ENCODE measurements around the gene CTCF. TPM values are rescaled to one million over a fixed set of nuclear protein-coding genes. Genes with fewer than 3 reads are reported as not detected.
"Not testable (repeated sequence)": the region's sequence is repeated elsewhere in the genome, so short reads cannot be mapped to it uniquely, and the experiment has no call there.

Gene CTCF
- total RNA-seq = 43.2 TPM

DNA sequence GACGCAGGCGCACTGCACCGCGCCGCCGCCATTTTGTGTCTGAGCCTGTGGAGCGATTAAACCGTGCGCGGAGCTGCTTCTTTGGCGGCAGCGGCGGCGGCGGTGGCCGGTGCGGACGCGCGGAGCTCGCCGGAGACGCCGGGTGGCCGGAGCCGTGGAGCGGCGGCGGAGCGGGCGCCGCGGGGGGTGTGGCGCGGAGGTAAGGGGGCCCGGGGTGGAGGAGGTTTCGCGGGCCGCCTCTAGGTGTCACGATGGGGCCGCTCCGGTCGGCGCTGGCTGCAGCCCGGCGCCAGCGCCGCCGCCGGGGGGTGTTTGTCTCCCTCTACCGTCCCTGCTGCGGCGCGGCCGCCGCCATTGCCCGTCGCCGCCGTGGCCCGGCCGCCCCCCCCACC is at the start of gene CTCF:
CTCF (plus strand) TSS at position 1 of the 392 bp plus-strand sequence. CDS start 48,307 bp downstream, outside the sequence.
- TF ChIP-seq CTCF (IDR thresholded peaks at IDR 0.05) (peak in 2 of 3 experiments; percentile 15 to 21), POLR2AphosphoS5 (IDR thresholded peaks at IDR 0.05; ENCODE audit: insufficient read depth in 1 of 2, low read depth in 1 of 2) (no peak)
- Histone ChIP-seq H3K27me3 (no peaks in the 10 kb centered on the region), H3K27ac (peak within 1 kb of the TSS; percentile 98), H3K4me1 (peaks cover 45% of the 10 kb centered on the region), H3K4me3 (peak within 1 kb of the TSS; percentile 90 to 92), H3K36me3 (no peaks in the 10 kb centered on the region), H3K9me3 (no peaks in the 10 kb centered on the region)
- intact Hi-C loops (cut with DNase I) = loop anchor here (2.0 kb wide), 1 partner anchor 104 kb away; the partner anchor contains the start of genes C16orf86 and ENKD1
- no peak for DNase-seq (ENCODE audit: extremely low spot score in 2 of 2)

DNA sequence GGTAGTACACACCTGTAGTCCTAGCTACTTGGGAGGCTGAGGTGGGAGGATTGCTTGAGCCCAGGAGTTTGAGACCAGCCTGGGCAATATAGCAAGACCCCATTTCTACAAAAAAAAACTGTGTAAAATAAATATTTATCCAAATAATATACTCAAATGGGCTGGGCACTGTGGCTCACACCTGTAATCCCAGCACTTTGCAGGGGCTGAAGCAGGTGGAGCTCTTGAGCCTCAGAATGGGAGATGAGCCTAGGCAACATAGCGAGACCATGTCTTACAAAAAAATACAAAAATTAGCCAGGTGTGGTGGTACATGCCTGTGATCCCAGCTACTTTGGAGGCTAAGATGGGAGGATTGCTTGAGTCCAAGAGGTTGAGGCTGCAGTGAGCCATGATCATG is 48.4 kb upstream of the CTCF start:
- H3K36me3 ChIP-seq; H3K9me3 ChIP-seq; DNase-seq (ENCODE audit: extremely low spot score in 2 of 2); intact Hi-C loops (cut with DNase I); H3K4me1 ChIP-seq; H3K4me3 ChIP-seq; H3K27ac ChIP-seq; H3K27me3 ChIP-seq: not testable (repeated sequence)

DNA sequence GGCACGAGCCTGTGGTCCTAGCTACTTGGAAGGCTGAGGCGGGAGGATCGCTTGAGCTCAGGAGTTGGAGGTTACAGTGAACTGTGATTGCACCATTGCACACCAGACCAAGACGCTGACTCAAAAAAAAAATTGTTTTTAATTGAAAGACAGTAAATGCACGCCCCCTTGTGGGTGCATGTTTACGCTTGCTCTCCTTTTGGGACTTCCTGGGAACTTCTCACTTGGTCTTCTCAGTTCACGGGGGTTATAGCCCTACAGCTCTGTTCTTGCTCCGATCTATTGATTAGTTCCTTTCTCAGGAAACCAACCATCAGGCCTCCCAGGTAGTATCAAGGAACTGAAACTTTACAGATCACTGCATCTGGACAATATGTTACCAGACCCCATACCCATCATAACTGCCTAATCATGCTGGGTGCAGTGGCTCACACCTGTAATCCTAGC is 47.9 kb upstream of the CTCF start:
- DNase-seq (ENCODE audit: extremely low spot score in 2 of 2) = no peak
- Histone ChIP-seq H3K27me3 (no peaks in the 10 kb centered on the region), H3K27ac (no peak overlapping the region), H3K4me3 (no peak overlapping the region), H3K36me3 (no peaks in the 10 kb centered on the region), H3K4me1 (peaks cover 8% of the 10 kb centered on the region), H3K9me3 (no peaks in the 10 kb centered on the region)
- intact Hi-C loops (cut with DNase I) = no loop called here
- TF ChIP-seq POLR2AphosphoS5 (IDR thresholded peaks at IDR 0.05; ENCODE audit: insufficient read depth in 1 of 2, low read depth in 1 of 2) (no peak), POLR2A (IDR thresholded peaks at IDR 0.05) (no peak), CTCF (IDR thresholded peaks at IDR 0.05) (peak; percentile 48 to 64 (median 60))

DNA sequence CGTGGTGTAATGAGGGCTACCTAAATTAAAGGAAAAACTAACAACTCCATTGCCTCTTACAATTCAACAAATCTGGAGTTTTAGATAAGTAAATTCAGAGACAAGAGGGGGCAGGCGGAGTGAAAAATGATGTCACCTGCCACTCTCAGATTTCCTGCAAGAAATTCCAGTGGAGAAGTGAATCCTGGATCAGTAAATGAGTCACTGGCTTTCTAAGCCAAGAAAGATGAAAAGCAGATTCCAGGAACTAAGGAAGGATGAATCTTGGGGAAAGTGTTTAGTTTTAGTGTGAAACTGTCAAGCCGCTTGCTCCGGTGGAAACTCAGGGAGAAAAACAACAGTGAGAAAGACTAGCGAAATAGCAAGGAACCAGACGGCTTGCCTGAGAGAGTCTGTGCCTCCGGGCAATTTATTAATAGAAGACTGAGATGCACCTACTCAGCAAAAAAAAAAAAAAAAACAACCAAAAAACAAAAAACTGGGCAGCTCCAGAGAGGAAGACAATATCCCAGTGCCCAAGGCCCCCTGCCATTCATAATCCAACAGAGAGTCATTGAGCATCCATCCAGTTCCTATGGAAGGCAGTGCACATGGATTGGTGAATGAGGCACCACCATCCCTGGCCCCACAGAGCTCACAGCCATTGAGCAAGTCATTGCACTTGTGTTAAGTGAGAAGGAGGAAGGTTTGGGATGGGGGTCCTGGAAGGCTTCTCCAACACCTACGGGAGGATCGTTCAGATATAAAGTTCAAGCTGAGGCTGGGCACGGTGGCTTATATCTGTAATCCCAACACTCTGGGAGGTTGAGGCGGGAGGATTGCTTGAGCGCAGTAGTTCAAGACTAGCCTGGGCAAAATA is 45.8 kb upstream of the CTCF start:
- intact Hi-C loops (cut with DNase I) = no loop called here
- Histone ChIP-seq H3K9me3 (no peaks in the 10 kb centered on the region), H3K4me1 (peaks cover 8% of the 10 kb centered on the region), H3K36me3 (no peaks in the 10 kb centered on the region), H3K27ac (no peak overlapping the region), H3K27me3 (no peaks in the 10 kb centered on the region), H3K4me3 (no peak overlapping the region)
- TF ChIP-seq POLR2A (IDR thresholded peaks at IDR 0.05) (no peak), CTCF (IDR thresholded peaks at IDR 0.05) (no peak), POLR2AphosphoS5 (IDR thresholded peaks at IDR 0.05; ENCODE audit: insufficient read depth in 1 of 2, low read depth in 1 of 2) (no peak)
- no peak for DNase-seq (ENCODE audit: extremely low spot score in 2 of 2)

DNA sequence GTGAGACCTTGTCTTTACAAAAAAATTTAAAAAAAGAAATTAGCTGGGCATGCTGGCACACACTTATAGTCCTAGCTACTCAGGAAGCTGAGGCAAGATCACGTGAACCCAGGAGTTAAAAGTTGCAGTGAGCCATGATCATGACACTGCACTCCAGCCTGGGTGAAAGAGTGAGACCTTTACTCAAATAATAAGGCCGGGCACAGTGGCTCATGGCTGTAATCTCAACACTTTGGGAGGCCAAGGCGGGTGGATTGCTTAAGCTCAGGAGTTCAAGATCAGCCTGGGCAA is 45.2 kb upstream of the CTCF start:
- no peak overlapping the region for H3K4me3 ChIP-seq
- H3K4me1 ChIP-seq = peaks cover 14% of the 10 kb centered on the region
- H3K36me3 ChIP-seq = no peaks in the 10 kb centered on the region
- intact Hi-C loops (cut with DNase I) = no loop called here
- no peak for TF ChIP-seq CTCF (IDR thresholded peaks at IDR 0.05)
- TF ChIP-seq POLR2AphosphoS5 (IDR thresholded peaks at IDR 0.05; ENCODE audit: insufficient read depth in 1 of 2, low read depth in 1 of 2) = no peak
- no peak for TF ChIP-seq POLR2A (IDR thresholded peaks at IDR 0.05)
- no peaks in the 10 kb centered on the region for H3K27me3 ChIP-seq
- H3K27ac ChIP-seq = no peak overlapping the region
- no peaks in the 10 kb centered on the region for H3K9me3 ChIP-seq
- no peak for DNase-seq (ENCODE audit: extremely low spot score in 2 of 2)
